Sciatic nerve (tissue), 2 donors: Measurements from ENCODE around the gene MTTP. TPM values are rescaled to one million over a fixed set of nuclear protein-coding genes. Genes with fewer than 3 reads are reported as not detected.
A peak's percentile ranks its signal among the peaks of the same experiment; 100 is the strongest.

ENCODE experiments used
- ATAC-seq: fragments of 200-7000 bp; cut with Tn5 transposase; one replicate; pipeline ENCODE4 v1.9.1; 2020; ENCODE audit warnings: mild to moderate bottlenecking, moderate library complexity
- DNase-seq: peaks from one replicate; pipeline ENCODE4 v3.0.0-alpha.2; 2020; ENCODE audit warnings: low spot score
- intact Hi-C: fragments of 100-400 bp; cut with DNase I; formaldehyde crosslinking; loops from one replicate; pipeline ENCODE4 v1.14.2; 2022
- total RNA-seq: library from RNA; stranded (reverse); fragmentation: NEBNext Ultra II Directional; extraction: Animal tissue kit (Norgen Biotek cat#: 25700); gene quantifications from one replicate; pipeline ENCODE4 v1.2.1, GENCODE V29; 2021
- donor health status: DM: no; HTN: no; CAD: no.
- donor health status: DM: no; HTN: no; CAD: no.

Gene MTTP
- total RNA-seq, 1 donor from 2014 or later, result 0.49 TPM

DNA sequence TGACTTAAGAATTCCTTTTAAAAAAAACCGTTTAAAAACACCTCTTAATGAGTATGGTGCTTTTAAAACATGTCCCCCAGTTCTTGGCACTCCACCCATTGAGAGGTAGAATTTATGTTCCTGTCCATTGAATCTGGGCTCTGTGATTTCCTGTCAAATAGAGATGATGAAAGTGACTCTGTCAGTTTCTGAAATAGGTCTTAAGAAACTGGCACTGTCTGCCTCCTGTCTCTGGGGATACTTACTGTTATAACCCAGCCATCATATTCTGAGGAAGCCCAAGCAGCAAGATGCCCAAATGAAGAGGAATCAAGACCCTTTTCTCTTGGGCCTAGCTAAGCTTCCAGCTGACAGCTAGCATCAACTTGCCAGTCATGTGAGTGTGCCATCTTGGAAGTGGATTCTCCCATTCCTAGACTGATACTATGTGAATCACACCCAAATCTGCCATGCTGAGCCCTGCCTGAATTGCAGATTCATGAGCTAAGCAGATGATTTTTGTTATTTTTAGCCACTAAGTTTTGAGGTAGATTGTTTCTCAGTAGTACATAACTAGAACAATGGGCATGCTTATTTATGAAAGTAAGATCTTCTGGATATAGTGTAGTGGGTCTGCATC lies 60.2 kb downstream of the MTTP start:
- no peak for DNase-seq
- ATAC-seq, result no peak
- intact Hi-C loops, result no loop called here

DNA sequence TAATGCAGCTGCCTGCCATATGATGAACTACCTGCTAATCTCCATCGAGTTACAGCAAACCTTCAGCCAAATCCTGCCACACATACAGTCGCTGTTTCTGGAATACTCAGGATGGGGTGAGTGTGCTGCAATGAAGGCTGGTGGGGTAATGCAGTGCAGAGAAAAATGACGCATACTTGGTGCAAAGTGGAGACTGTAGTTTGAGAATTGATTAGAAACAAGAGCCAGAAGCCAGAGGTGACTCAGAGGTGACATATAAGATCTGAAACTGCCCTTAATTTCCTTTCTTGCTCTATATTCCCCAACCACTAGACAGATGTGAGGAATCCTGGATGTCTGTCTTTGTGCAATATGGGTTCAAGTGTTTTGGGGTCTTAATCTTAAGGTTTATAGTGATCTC lies 61.0 kb downstream of the MTTP start:
- DNase-seq (no peak), ATAC-seq (no peak)
- intact Hi-C loops, result no loop called here

DNA sequence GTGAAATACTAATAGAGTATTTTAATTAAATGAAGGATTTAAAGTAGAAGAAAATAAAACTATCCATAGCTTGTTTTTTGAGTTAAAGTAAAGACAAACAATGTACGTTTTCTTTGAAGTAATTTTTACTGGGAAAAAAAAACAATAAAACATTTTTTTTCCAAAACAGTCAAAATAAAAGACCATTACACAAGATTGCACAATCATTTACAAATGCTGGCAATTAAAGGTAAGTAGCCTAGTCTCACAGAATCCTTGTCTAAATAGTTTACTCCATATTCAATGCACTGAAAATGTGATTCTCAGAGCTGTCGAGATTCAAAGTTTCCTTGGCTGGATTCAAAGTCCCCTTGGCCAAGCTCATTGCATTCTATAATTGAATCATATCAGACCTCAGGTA lies 61.8 kb downstream of the MTTP start:
- ATAC-seq, result no peak
- no peak for DNase-seq
- intact Hi-C loops, result no loop called here

DNA sequence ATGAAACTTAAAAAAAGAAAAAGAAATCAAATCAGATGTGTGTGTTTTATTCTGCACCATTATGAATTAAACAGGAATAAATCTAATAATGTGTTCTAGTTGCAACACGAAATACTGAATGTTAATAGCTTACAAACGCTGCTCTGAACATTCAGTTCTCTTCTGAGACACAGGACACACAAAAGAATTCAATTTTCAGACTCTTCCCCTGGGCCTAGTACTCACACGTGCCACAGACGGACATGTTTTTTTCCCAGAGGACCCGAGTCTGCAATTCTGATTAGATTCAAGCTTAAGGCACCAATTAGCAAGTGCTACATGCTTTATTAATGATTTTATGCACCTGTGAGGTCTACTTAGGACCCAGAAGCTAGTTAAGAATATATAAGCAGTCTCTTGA lies 62.5 kb downstream of the MTTP start:
- intact Hi-C loops, result no loop called here
- DNase-seq (no peak), ATAC-seq (no peak)

DNA sequence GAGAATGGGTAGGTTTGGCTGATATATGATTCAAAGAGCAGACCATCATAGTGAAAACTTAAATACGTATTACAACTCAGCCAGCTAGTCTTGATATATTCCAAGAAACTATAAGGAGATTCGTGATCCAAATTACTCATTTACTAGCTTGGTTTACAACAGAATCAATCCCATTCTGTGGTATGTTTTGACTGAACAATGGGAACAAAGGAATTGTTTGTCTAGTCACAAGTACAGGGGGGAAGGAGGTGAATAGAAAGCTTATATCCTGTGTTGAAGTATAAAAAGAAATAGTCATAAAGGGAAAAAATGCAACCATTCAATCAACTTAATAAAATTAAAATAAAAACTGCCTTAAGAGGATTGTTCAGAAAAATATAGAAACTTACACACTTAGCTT lies 66.1 kb downstream of the MTTP start:
- DNase-seq, result no peak
- intact Hi-C loops, result no loop called here
- no peak for ATAC-seq

DNA sequence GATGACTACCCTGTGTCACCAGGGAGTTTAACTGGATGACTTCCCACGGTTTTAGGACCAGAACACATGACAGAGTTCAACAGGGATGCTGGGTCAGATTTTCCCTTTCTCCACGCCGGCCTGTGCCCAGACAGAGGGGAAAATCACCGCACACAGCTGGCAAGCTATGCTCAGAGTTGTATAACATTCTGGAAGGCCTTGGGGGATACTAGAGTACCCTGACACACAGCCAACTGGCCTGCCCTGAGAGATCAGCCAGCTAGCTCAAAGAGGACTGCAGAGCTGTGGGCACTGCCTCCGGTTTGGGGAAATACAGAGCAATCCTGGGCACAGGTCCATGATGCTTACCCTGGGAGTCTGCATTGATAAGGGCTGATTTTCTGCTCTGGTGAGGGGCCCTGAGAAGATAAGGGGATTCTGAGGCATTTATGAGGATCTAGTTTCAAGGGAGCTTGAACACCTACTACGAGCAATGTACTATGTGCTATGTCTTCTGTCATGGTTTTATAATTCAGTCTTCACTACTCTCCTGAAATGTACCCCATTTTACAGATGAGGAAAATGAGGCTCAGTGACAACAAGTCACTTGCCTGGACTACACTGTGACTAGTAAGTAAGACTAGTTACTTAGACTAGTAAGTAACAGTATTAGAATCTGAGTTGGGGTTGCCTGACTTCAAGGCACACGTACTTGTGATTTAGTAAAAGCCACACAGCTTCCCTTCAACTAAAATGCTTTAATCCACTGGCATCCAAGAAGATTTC lies 68.3 kb downstream of the MTTP start:
- DNase-seq, result no peak
- ATAC-seq, result peak; percentile 90
- intact Hi-C loops, result no loop called here

DNA sequence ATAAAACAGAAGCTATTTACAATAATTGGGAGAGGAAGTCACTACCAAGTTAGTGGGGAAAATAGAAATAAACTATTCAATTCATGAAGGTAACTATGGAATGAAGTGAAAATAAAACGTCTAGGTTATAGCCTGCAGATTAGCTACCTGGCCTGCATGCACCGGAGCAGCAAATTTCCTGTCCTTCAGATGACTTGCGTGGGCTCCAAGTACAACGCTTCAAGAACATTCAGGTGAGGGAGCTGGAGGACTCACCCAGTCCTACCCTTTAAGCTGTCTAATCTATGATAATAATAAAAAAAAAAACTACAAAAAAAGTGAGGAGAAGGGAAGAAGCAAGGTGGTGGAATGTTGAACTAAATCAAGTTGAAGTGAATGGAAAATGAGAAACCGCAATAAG lies 69.8 kb downstream of the MTTP start:
- DNase-seq (no peak), ATAC-seq (no peak)
- intact Hi-C loops, result no loop called here

DNA sequence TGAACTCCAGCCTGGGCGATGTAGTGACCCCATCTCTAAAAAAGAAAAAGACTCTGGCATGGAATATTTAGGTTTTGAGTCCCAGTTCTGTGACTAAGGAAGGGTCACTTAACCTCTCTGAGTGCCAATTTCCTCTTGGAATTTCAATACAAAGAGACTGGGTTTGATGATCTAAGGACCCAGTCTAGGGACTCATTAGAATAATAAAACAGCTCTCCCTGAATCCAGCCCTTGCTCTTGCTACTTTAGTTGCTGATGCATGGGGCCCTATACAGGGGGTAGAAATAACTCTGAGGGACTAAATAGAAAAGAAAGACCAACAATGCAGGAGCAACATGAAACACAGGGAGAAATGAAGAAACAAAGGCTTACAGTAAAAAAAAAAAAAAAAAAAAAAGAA lies 70.4 kb downstream of the MTTP start:
- no peak for DNase-seq
- ATAC-seq, result no peak
- intact Hi-C loops, result no loop called here

DNA sequence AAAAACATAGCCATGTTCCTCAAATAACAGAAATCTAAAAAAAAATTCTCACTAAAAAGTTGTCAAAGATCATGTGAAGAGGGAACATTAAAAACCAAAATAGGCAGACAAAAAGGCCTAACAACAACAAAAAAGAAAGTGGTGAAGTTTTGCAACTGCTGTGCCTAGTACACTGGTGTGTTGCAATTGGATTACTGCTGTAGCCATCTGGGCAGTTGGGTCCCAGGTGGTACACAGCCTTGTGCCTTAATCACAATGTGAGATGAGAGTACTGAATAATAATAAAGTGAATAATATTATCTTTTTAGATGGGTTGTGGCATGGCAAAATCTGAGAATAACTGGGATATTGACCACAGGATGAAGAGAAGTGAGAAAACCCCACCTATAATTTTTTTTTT lies 71.0 kb downstream of the MTTP start:
- DNase-seq (no peak), ATAC-seq (peak; percentile 35)
- intact Hi-C loops, result no loop called here

DNA sequence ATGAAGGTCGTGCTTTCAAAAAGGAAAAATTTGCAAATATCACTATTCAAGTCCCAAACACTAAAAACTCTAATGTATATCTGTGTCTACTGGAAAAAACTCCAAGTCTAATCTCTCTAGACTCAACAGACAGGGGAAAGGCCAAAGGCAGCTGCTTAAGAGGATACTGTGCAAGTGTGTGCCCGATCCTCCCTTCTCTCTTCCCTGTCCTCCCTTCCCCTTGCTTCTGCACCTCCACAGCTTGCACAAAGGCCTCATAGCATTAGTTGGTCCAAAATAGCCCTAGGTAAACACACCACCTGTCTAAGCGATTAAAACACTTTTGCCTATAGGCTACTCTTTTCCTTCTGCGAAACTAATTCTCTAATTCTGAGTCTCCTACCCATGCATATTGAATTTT lies 72.4 kb downstream of the MTTP start:
- intact Hi-C loops, result no loop called here
- DNase-seq (no peak), ATAC-seq (no peak)

DNA sequence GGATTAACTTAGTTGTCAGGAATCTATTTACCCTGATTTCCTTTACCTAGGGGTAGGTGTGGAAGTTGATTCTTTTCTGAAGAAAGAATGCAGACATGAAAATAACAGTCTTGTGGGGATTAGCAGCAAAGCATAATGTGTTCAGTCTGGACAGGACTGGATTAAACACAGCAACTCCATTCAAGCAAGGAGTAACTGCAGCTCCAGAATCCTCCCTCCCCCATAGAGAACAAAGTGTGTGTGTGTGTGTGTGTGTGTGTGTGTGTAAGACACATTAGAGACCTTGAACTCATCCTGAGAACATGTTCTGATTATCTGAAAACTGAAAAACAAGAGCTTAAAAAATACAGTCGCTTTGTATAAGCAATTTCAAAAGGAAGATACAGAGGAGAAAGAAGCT lies 73.7 kb downstream of the MTTP start:
- DNase-seq (no peak), ATAC-seq (no peak)
- intact Hi-C loops, result no loop called here

DNA sequence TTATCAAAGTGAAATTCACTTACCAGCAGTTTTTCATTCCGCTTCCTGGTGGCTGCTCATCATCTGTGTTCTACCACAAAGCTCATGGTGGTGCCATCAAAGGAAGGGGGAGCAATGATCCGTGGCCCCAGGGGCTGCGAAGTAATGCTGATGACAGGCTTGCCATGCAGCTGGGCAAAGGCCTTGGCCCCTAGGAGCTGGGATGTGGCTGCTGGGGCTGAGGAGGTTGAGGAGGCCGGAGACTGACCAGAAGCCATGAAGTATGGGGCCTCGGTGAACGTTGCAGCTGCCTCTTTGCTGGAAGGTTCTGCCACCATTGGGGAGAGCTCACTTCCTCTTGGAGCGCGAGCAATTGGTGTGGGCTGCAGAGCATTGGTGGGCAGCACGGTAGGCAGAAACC lies 74.6 kb downstream of the MTTP start:
- intact Hi-C loops, result no loop called here
- DNase-seq (no peak), ATAC-seq (no peak)

DNA sequence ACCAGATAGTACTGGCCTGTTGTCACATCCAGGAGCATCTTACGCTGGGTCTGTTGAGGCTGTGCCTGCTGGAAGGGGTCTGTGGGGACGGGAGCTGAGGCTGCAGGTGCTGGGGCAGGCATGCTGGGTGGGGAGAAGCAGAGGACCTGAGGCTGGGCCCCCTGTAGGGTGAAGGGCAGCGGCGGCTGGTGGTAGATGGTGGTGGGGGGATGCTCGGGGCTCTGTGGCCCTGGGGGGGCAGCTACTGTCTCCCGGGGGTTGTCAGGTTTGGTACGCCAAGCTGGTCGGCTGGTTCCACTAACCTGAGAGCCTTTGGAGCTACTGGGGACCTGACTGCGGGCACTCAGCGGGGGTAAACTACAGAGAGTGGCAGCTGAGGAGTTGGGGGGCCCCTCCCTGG lies 75.2 kb downstream of the MTTP start:
- ATAC-seq, result peak; percentile 21
- intact Hi-C loops, result no loop called here
- no peak for DNase-seq

DNA sequence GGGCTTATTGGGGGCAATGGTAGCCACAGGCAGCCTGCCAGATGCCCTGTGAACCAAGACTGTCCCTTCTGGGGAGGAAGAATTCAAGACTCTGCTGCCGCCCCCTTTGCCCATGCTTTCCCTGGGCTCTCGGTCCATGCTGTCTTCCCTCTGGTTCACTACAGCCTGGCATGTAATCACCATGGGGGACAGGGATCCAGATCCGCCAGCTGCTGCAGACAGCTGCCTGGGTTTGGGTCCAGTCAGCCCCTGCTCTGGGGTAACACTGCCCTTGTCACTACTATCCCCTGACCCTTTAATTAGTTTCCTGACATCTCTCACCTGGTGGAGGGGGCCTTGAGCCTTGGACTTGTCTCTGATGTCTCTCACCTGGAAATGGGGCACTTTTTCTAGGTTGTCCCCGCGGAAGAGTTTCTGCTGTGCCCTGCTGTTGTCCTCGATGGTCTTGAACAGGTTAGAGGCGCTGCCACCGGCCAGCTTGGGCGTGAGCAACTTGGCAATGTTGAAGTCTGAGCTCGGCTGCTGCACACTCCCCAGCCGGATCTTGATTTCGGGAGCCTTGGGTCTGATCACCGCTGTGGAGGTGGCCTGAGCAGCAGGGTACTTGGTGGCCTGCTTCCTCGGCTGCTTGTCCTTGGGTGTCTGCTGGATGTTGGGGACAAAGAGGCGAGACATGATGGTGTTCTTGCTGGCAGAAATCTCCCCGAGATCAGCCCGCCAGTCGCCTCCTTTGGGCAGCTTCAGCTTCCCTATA lies 76.6 kb downstream of the MTTP start:
- intact Hi-C loops, result no loop called here
- DNase-seq (no peak), ATAC-seq (no peak)

DNA sequence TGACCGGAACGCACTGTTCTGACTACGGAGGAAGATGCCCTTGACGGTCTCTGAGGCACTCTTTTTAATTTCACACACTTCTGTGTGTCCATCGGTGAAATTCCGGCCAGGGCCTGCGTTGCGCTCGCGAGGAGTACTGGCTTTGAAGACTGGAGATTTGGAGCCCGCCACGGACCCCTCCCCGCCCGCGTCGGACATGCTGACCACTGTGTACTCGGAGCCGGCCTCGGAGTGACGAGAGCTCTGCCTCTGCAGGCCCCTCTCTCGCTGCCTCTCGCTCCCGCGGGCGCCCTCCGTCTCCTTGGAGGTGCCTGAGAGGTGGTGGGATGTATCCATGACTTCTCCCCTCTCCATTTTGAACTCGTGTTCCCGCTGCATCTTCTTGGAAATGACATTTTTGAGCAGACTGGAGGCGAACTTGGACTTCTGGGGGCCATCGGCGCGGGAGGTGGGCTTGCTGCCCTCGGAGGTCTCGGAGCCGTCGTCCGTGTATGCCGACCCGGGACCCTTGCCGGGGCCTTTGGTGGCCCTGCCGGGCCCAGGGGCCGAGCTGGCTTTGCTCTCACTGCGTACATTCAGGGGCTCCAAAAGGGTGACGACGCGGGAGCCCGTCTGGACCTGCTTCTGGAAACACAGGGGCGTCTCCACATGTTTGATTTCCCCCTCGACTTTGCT lies 77.3 kb downstream of the MTTP start:
- ATAC-seq, result no peak
- DNase-seq, result no peak
- intact Hi-C loops, result no loop called here

DNA sequence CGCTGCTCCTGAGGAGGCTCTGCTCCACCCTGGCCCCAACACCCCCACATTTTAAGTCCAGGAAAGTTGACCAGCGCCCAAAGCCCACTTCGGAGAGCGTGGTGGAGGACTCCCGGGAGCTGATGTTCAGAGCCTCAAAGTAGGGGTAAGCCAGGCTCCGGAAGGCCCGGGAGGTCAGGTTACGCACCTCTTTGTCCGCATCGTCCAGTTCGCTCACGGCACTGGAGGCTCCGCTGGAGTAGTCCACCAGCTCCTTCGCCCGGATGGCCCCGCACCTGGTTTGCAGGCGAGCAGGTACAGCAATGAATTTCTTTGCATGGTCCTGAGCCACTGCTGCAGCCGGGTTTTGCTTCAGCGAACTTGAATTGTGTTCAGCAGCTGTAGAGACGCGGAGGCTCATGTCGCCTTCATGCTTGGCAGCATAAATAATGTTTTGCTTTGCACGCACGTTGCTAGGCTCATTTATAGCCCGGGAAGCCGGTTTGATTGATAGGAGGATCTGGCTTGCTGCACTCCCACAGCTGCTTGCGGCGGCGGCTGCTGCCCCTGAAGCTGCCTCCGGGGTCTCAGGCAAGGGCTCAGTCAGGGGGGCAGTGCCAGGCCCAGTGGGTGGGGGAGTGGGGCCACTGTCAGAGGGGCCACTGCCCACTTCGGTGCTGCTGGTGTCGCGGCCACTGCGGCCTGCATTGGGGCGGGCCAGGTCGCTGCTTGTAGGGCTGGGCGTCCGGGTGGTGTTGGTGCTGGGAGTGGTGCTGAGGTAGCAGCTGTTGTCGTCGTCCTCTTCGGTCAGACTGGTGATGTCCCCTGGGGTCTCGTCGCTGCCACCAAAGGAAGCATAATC lies 78.2 kb downstream of the MTTP start:
- intact Hi-C loops, result no loop called here

DNA sequence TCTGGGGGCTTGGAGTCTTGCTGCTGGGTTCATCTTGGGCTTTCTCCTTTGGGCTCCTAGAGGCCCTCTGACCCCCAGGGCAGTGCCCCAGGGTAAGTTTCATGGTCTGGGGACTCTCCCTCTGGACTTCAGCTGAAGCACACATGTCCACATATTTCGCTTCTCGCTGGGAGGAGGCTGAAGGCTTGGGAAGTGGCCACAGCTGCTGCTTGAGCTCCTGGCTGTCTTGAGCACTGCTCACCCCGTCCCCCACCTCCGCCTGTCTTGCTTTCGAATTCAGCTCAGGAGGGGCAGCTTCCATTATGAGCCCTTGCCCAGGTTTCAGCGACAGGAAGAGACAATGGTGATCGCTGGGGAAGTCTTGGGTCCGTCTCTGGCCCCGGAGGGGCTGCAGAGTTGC lies 79.3 kb downstream of the MTTP start:
- DNase-seq (no peak), ATAC-seq (no peak)
- intact Hi-C loops, result no loop called here

More for the DNA sequence above, 78.2 kb downstream of the MTTP start:
- ATAC-seq (no peak), DNase-seq (no peak)

DNA sequence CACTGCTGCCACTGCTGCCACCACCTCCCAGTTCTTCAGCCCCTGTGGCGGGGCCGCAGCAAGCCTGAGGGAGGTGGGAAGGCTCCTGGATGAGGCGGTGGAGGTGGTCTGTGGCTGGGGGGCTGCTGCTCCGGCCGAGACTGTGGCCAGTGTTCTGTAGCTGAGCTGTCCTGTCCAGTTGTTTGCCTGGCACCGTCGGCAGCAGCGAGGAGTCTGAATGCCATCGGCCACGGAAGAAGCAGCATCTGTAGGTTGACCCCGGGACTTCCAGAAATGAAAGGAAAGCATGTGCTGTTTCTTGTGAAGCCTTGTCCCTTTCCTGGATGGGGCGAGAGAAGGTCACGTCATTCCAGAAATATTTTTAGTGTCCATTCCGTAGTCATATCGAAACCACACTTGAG lies 79.7 kb downstream of the MTTP start:
- intact Hi-C loops, result no loop called here
- DNase-seq (no peak), ATAC-seq (no peak)
